Activated CD4-positive, alpha-beta T cell treated with anti-CD3 and anti-CD28 coated beads, Interleukin-2, amount 10 ng/mL, durations not matched to agents 24 days and 14 days (primary cell): ENCODE measurements around the gene SPATA31A3. TPM values are rescaled to one million over a fixed set of nuclear protein-coding genes. Genes with fewer than 3 reads are reported as not detected.
"Not testable (repeated sequence)": the region's sequence is repeated elsewhere in the genome, so short reads cannot be mapped to it uniquely, and the experiment has no call there.

Experiments used
- DNase-seq: peaks from one replicate; pipeline ENCODE4 v3.0.0; 2022
- H3K27ac Mint-ChIP-seq: one replicate; pipeline ENCODE4 v1.8.0; 2022; ENCODE audit warnings: mild to moderate bottlenecking, mixed read lengths
- H3K27me3 Mint-ChIP-seq: one replicate; pipeline ENCODE4 v1.8.0; 2022; ENCODE audit warnings: mixed read lengths
- H3K36me3 Mint-ChIP-seq: one replicate; pipeline ENCODE4 v1.8.0; 2022; ENCODE audit warnings: low read depth, mild to moderate bottlenecking, mixed read lengths
- H3K4me1 Mint-ChIP-seq: one replicate; pipeline ENCODE4 v1.8.0; 2021; ENCODE audit warnings: mixed read lengths
- H3K4me3 Mint-ChIP-seq: one replicate; pipeline ENCODE4 v1.8.0; 2022; ENCODE audit warnings: mild to moderate bottlenecking, moderate library complexity, mixed read lengths
- H3K9me3 Mint-ChIP-seq: one replicate; pipeline ENCODE4 v1.8.0; 2021; ENCODE audit warnings: mixed read lengths
- intact Hi-C: fragments of 100-400 bp; cut with micrococcal nuclease; formaldehyde crosslinking; loops from one replicate; pipeline ENCODE4 v1.15.1; 2023
- total RNA-seq: library from RNA; stranded (reverse); gene quantifications from 2 replicates; pipeline ENCODE4 v1.2.3, GENCODE V29; 2022

The SPATA31A3 gene
- total RNA-seq, result not detected in 2 replicates

DNA sequence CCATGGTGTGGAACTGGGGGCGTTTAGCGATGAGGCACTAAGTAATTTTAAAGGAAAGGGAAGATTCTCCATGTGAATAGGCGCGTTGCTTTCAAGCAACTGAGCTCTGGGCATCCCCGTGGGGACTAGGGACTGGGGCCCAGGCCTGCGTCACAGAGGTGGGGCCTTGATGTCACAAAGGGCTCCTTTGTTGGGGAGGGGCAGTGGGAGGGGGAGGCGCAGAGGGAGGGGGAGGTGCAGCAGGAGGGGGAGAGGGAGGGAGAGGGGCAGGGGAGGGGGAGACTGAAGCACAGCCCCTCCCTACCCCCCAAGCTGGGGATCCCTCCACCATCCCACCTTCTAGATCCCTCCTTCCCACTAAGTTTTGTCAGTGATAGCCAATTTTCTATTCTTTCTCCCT is at the start of gene SPATA31A3:
Gene SPATA31A3, minus strand, starts transcription at position 101 of the 400 bp plus-strand sequence. Its CDS starts 29 bp downstream, at position 72.
- DNase-seq, H3K36me3 Mint-ChIP-seq, H3K4me3 Mint-ChIP-seq, H3K27me3 Mint-ChIP-seq, H3K27ac Mint-ChIP-seq, intact Hi-C loops, H3K9me3 Mint-ChIP-seq, H3K4me1 Mint-ChIP-seq: not testable (repeated sequence)

DNA sequence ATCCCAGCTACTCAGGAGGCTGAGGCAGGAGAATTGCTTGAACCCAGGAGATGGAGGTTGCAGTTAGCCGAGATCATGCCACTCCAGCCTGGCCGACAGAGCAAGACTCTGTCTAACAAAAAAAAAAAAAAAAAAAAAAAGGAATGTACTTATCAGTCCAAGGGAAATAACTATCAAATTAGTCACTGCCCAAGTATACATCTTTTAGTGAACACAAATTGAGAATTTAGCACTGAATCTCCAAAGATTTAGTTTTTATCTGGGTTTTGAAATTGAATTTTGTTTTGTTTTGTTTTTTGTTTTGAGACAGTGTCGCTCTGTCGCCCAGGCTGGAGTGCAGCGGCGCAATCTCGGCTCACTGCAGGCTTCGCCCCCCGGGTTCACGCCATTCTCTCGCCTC is 39.8 kb downstream of the SPATA31A3 start:
- H3K4me1 Mint-ChIP-seq, intact Hi-C loops, H3K36me3 Mint-ChIP-seq, DNase-seq, H3K9me3 Mint-ChIP-seq, H3K27ac Mint-ChIP-seq, H3K27me3 Mint-ChIP-seq, H3K4me3 Mint-ChIP-seq: not testable (repeated sequence)

DNA sequence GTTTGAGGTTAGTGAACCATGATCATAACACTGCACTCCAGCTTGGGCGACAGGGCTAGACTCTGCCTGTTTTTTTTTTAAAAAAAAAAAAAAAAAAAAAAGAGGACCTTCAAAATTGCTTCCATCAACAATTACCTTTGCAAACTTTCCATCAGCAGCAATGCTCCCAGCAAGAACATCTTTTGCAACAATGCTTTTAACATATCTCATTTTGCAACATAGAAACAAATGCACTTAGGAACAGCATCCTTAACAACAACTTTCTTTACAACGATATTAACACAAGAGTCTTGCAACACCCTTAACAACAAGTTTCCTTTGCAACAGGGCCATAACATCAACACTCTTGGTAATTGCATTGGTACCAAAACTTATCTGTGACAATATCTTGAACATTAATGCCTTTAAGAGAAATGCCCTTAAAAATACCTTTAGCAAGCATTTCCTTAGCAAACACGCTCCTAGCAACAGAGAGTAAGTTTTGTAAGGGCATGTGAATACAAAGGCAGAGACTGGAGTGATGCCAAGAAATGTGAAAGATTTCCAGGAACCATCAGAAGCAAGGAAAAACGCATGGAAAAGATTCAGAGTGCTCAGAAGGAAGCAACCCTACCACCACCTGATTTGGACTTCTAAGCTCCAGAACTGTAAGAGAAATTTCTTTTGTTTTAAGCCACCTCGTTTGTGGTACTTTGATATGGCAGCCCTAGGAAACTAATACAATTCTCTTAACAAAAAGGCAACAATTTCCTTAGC is 49.8 kb downstream of the SPATA31A3 start:
- H3K4me1 Mint-ChIP-seq, H3K36me3 Mint-ChIP-seq, H3K27me3 Mint-ChIP-seq, DNase-seq, intact Hi-C loops, H3K4me3 Mint-ChIP-seq, H3K27ac Mint-ChIP-seq, H3K9me3 Mint-ChIP-seq: not testable (repeated sequence)

DNA sequence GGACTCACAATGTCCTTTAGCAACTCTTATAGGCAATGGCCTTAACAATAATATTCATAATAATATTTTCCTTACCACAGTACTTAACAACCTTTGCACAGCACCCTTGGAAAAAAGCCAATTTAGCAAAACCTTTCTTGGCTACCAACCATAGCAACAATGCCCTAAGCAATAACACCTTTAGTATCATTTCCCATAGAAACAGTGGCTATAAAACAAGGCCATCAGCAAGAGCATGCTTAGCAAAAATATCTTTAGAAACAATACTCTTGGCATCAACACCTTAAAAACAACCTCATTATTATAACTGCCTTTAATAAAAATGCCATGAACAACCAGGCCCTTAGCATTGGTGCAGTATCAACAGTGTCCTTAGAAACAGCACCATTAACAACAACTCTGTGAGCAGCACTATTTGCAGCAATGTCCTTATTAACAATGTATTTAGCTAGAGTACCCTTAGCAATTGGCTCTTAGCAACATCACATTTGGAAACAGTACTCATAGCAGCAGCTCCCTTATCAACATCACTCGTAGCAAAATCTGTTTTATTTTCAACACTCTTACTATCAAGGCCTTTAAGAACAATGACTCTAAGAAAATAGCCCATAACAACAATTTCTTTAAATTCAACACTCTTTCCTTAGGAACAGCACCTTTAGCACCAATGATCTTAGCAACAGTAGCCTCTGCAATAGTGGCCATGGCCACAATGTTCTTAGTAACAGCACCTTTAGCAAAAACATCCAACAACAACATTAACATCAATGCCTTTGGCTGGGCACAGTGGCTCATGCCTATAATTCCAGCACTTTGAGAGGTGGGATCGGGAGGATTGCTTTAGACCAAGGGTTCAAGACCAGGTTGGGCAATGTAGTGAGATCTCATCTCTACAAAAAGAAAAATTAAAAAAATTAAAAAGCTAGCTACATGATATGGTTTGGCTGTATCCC is 52.2 kb downstream of the SPATA31A3 start:
- H3K27me3 Mint-ChIP-seq, H3K27ac Mint-ChIP-seq, H3K36me3 Mint-ChIP-seq, DNase-seq, H3K9me3 Mint-ChIP-seq, intact Hi-C loops, H3K4me1 Mint-ChIP-seq, H3K4me3 Mint-ChIP-seq: not testable (repeated sequence)

DNA sequence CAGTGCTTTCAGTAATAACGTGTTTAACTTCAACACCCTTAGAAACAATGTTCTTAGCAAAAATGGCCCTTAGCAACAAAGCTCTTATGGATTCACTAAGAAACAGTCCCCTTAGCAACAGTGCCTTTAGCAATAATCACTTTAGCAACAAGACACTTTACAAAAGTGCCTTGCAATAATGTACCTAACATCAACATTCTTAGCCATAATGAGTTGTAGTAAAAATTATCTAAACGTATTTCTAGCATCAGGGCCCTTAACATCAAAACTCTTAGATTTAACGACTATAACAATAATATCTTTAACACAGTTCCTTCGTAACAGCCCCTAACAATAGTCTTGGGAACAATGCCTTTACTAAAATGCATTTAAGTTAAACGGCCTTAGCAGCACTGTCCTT is 54.0 kb downstream of the SPATA31A3 start:
- H3K36me3 Mint-ChIP-seq, intact Hi-C loops, H3K27ac Mint-ChIP-seq, H3K9me3 Mint-ChIP-seq, H3K4me3 Mint-ChIP-seq, DNase-seq, H3K4me1 Mint-ChIP-seq, H3K27me3 Mint-ChIP-seq: not testable (repeated sequence)

DNA sequence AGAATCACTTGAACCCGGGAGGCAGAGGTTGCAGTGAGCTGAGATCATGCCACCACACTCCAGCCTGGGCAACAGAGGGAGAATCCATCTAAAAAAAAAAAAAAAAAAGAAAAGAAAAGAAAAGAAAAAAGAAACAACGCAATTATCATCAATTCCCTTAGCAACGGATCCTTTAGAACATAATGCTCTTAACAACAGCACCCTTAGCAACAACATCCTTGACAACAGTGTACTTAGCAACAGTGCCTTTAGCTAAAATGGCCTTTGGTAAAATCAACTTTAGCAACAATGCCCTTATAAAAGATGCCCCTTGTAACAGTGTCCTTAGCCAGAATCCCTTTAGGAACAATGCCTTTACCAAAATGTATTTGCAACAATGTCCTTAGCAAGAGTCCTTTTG is 54.7 kb downstream of the SPATA31A3 start:
- H3K4me3 Mint-ChIP-seq, H3K9me3 Mint-ChIP-seq, H3K4me1 Mint-ChIP-seq, DNase-seq, H3K36me3 Mint-ChIP-seq, H3K27me3 Mint-ChIP-seq, intact Hi-C loops, H3K27ac Mint-ChIP-seq: not testable (repeated sequence)

Other genes starting within 250 kb of the SPATA31A3 start
- gene ZNF658, start 91.8 kb downstream of the SPATA31A3 start, total RNA-seq, result 2.0 and 2.6 TPM in 2 replicates